GM18873 (cell line): Measurements from ENCODE around the gene DNASE1L1.

Experiments
- ATAC-seq: cut with Tn5 transposase; IDR thresholded peaks from one replicate; pipeline ENCODE4 v1.9.1; 2021; ENCODE audit warnings: mild to moderate bottlenecking, moderate library complexity, moderate number of reproducible peaks; ENCODE audit not compliant: unreplicated experiment, low FRiP score

DNASE1L1 gene

GRCh38 chrX:154355094-154355775 is 53.8 kb downstream of the DNASE1L1 start:
- ATAC-seq: no peak

- no peak for ATAC-seq
Measured at GRCh38 chrX:154354516-154354915, 54.5 kb downstream of the DNASE1L1 start.

GRCh38 chrX:154354013-154354412 is 55.0 kb downstream of the DNASE1L1 start:
- ATAC-seq: no peak

- no peak for ATAC-seq
Measured at GRCh38 chrX:154353172-154353843, 55.7 kb downstream of the DNASE1L1 start.

- no peak for ATAC-seq
Measured at GRCh38 chrX:154352466-154352865, 56.6 kb downstream of the DNASE1L1 start.

- ATAC-seq: no peak
Measured at GRCh38 chrX:154352012-154352401, 57.0 kb downstream of the DNASE1L1 start.
